Ishikawa (cell line): ENCODE results near the gene LIN28B.

Experiments used
- CEBPB ChIP-seq: IDR thresholded peaks from 2 replicates; pipeline ENCODE4 v1.6.1; 2012
- FOXM1 ChIP-seq: IDR thresholded peaks from 2 replicates; pipeline ENCODE4 v1.6.1; 2012; ENCODE audit warnings: low read depth, borderline replicate concordance
- RAD21 ChIP-seq: IDR thresholded peaks from 2 replicates; pipeline ENCODE4 v1.6.1; 2012; ENCODE audit warnings: low read depth
- REST ChIP-seq: IDR thresholded peaks from 2 replicates; pipeline ENCODE4 v1.6.1; 2012; ENCODE audit warnings: low read depth, mild to moderate bottlenecking
- TAF1 ChIP-seq: IDR thresholded peaks from 2 replicates; pipeline ENCODE4 v1.6.1; 2012; ENCODE audit warnings: low read depth, mild to moderate bottlenecking
- TCF12 ChIP-seq: IDR thresholded peaks from 2 replicates; pipeline ENCODE4 v1.6.1; 2012; ENCODE audit warnings: low read depth
- TEAD4 ChIP-seq: IDR thresholded peaks from 2 replicates; pipeline ENCODE4 v1.6.1; 2012
- YY1 ChIP-seq: IDR thresholded peaks from 2 replicates; pipeline ENCODE4 v1.6.1; 2012; ENCODE audit warnings: low read depth

DNA sequence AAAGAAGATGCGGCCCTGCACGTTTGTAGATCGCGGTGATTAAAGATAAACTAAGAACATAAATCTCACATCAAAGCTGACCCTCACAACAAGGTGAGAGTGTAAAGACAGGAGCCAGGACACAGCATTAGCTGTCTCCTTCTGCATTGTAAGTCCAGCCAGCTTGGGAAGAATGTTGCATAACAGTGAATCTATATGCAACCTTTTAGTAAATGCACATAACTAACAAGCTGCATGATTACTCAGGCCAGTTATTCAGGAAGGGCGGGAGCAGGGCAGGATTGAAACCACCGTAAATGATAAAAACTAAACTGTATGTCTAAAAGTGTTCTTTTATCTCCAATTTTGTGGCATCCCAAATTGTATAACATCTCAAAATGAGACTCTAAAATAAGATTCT is 165.8 kb downstream of the LIN28B start:
- TF ChIP-seq TCF12, result no peak
- TF ChIP-seq TEAD4, result no peak
- no peak for TF ChIP-seq TAF1
- no peak for TF ChIP-seq CEBPB
- TF ChIP-seq YY1, result no peak
- TF ChIP-seq RAD21, result no peak
- no peak for TF ChIP-seq FOXM1
- TF ChIP-seq REST, result no peak
